22Rv1 (cell line): Measurements from ENCODE around the gene KRT28.

Source experiments
- ZFX ChIP-seq: fragments of 450-650 bp; IDR thresholded peaks from 2 replicates; pipeline ENCODE4 v1.6.1; 2017; ENCODE audit warnings: antibody characterized with exemption, borderline replicate concordance
- TF ChIP-seq, protein P1 (sequence below): fragments of 450-650 bp; IDR thresholded peaks from 2 replicates; pipeline ENCODE4 v1.5.1; 2017; ENCODE audit warnings: mild to moderate bottlenecking

DNA sequence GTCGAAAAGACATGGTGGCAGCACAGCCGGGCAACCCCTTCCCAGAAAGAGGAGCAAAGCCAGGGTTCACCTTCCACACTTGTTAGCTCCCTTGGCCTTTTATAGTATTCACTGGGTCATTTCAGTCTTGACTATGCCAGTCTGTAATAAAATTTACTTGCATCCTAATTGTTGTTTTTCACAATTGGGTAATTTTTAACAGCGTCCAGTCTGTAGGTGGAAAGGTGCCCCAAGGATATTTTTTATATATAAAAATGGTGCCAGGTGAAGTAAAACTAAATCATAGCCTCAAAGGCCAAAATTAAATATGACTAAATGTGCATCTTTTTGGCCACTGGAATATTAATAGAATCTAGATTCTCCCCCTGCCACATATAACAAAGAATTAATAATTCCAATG is 27.7 kb downstream of the KRT28 start, which contains the start of gene KRT26:
- TF ChIP-seq, protein P1, sequence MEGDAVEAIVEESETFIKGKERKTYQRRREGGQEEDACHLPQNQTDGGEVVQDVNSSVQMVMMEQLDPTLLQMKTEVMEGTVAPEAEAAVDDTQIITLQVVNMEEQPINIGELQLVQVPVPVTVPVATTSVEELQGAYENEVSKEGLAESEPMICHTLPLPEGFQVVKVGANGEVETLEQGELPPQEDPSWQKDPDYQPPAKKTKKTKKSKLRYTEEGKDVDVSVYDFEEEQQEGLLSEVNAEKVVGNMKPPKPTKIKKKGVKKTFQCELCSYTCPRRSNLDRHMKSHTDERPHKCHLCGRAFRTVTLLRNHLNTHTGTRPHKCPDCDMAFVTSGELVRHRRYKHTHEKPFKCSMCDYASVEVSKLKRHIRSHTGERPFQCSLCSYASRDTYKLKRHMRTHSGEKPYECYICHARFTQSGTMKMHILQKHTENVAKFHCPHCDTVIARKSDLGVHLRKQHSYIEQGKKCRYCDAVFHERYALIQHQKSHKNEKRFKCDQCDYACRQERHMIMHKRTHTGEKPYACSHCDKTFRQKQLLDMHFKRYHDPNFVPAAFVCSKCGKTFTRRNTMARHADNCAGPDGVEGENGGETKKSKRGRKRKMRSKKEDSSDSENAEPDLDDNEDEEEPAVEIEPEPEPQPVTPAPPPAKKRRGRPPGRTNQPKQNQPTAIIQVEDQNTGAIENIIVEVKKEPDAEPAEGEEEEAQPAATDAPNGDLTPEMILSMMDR = no peak
- no peak for TF ChIP-seq ZFX
